ENCODE data around the gene ABHD11. TPM values are rescaled to one million over a fixed set of nuclear protein-coding genes. Genes with fewer than 3 reads are reported as not detected.

ABHD11 gene
- total and polyA plus RNA-seq, 2 of the 4 experiments (the other 2 are of a cell fraction), result 13.4 to 19.9 TPM

DNA sequence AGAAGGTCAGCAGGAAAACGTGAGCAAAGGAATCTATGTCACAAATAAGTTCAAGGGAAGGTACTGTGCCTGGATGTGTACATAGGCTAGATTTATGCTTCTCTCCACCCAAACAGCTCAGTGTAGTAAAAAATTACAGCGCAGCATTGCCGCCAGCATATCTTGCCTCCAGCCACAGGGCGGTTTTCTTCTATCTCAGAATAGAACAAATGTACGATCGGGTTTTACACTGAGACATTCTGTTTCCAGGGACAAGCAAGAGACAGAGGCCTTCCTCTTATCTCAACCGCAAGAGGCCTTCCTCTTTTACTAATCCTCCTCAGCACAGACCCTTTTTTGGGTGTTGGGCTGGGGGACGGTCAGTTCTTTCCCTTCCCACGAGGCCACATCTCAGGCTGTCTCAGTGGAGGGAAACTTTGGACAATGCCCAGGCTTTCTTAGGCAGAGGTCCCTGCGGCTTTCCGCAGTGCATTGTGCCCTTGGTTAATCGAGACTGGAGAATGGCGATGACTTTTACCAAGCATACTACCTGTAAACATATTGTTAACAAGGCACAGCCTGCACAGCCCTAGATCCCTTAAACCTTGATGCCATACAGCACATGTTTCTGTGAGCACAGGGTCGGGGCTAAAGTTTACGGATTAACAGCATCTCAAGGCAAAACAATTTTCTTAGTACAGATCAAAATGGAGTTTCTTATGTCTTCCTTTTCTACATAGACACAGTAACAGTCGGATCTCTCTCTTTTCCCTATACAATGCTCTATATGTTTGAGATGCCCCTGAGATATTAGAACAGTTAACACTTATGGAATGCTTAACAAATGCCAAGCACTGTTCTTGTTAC is 11.6 kb upstream of the ABHD11 start:
- Histone ChIP-seq H3K4me1 (ENCODE audit: control insufficient read depth, insufficient read depth, low read length) (no peaks in the 10 kb centered on the region), H2AK9ac (replicated peaks; ENCODE audit: low read depth, low read length, poor library complexity) (no peak overlapping the region), H3K79me1 (ENCODE audit: low read depth in 1 of 2, low read length in 2 of 2) (no peaks in the 10 kb centered on the region), H4K91ac (ENCODE audit: insufficient read depth, low read depth, low read length) (no peak overlapping the region), H3K27me3 (ENCODE audit: control insufficient read depth, insufficient read depth, low read length) (no peaks in the 10 kb centered on the region), H3K56ac (ENCODE audit: extremely low read depth, insufficient read depth, low read length) (no peak overlapping the region), H3K4me2 (ENCODE audit: low read depth, low read length) (no peak overlapping the region), H2BK15ac (ENCODE audit: low read depth, low read length) (no peak overlapping the region), H3K36me3 (ENCODE audit: control insufficient read depth, insufficient read depth, low read length) (no peaks in the 10 kb centered on the region), H3K23ac (ENCODE audit: low read depth, low read length) (no peak overlapping the region), H3K27ac (ENCODE audit: insufficient read depth, low read length) (no peak overlapping the region), H4K20me1 (ENCODE audit: insufficient read depth, low read length) (no peaks in the 10 kb centered on the region), H3K14ac (replicated peaks; ENCODE audit: low read depth, low read length) (no peak overlapping the region), H4K5ac (ENCODE audit: low read depth, low read length) (no peak overlapping the region), H3K18ac (ENCODE audit: low read depth, low read length) (no peak overlapping the region), H2BK5ac (ENCODE audit: low read depth, low read length, poor library complexity, severe bottlenecking) (no peak overlapping the region), H3K4ac (ENCODE audit: low read depth, low read length) (no peak overlapping the region), H3K4me3 (ENCODE audit: insufficient read depth, low read depth, low read length) (no peak overlapping the region), H2BK20ac (ENCODE audit: low read depth, low read length) (no peak overlapping the region), H2BK120ac (ENCODE audit: low read depth, low read length) (no peak overlapping the region), H4K8ac (ENCODE audit: low read depth in 2 of 2, low read length in 2 of 2) (no peak overlapping the region), H3K9me1 (ENCODE audit: insufficient read depth, low read length) (no peaks in the 10 kb centered on the region), H2AK5ac (ENCODE audit: low read depth, low read length) (no peak overlapping the region), H2AFZ (replicated peaks; ENCODE audit: low read length, poor library complexity) (no peak overlapping the region), H3K9ac (ENCODE audit: low read depth, low read length) (no peak overlapping the region), H3K9me3 (ENCODE audit: control insufficient read depth, insufficient read depth, low read length) (no peaks in the 10 kb centered on the region)
- ChIA-PET CTCF (no interaction called here), POLR2A (ENCODE audit: unreplicated experiment) (no interaction called here)
- in situ Hi-C loops (cut with MboI; ENCODE audit: low sequenced_read_pairs), result no loop called here
- dilution Hi-C loops (cut with HindIII; ENCODE audit: low sequenced_read_pairs, unreplicated experiment), result no loop called here
- ATAC-seq (ENCODE audit: low read depth), result no peak
- no peak for DNase-seq
- no TSS peak for BruUV-seq (replicated peaks)
- 89% methylated on average over 6 of the region's 16 CpGs; no CpG with 5 or more reads in 1 of the 2 experiments for WGBS, 2 experiments (ENCODE audit: extremely low coverage in 2 of 2, insufficient read length in 1 of 2)
- intact Hi-C loops (cut with micrococcal nuclease), result loop anchor here (10.0 kb wide), 1 partner anchor 45 kb away; no protein-coding TSS in a partner anchor
- TF ChIP-seq MXI1 (IDR thresholded peaks at IDR 0.05; ENCODE audit: borderline replicate concordance, low read depth, low read length) (no peak), FOS (IDR thresholded peaks at IDR 0.05; ENCODE audit: low read depth, low read length) (no peak), RFX5 (IDR thresholded peaks at IDR 0.05; ENCODE audit: low read depth, low read length) (no peak), MAZ (IDR thresholded peaks at IDR 0.05; ENCODE audit: borderline replicate concordance, low read depth, low read length) (no peak), BHLHE40 (IDR thresholded peaks at IDR 0.05; ENCODE audit: low read depth, low read length) (no peak), RCOR1 (IDR thresholded peaks at IDR 0.05; ENCODE audit: insufficient replicate concordance, low read length) (no peak), POLR2A (IDR thresholded peaks at IDR 0.05; ENCODE audit: low read depth, low read length) (no peak), RAD21 (IDR thresholded peaks at IDR 0.05; ENCODE audit: low read length) (no peak), CHD1 (IDR thresholded peaks at IDR 0.05; ENCODE audit: low read depth, low read length) (no peak), NFE2L2 (IDR thresholded peaks at IDR 0.05; ENCODE audit: low read depth, low read length) (no peak), MAFK (IDR thresholded peaks at IDR 0.05; ENCODE audit: low read depth, low read length) (no peak), CEBPB (IDR thresholded peaks at IDR 0.05; ENCODE audit: low read depth, low read length) (no peak)
- TF ChIP-seq, protein P1, sequence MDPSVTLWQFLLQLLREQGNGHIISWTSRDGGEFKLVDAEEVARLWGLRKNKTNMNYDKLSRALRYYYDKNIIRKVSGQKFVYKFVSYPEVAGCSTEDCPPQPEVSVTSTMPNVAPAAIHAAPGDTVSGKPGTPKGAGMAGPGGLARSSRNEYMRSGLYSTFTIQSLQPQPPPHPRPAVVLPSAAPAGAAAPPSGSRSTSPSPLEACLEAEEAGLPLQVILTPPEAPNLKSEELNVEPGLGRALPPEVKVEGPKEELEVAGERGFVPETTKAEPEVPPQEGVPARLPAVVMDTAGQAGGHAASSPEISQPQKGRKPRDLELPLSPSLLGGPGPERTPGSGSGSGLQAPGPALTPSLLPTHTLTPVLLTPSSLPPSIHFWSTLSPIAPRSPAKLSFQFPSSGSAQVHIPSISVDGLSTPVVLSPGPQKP (IDR thresholded peaks at IDR 0.05; ENCODE audit: borderline replicate concordance, low read depth, low read length), result no peak
- TF ChIP-seq, protein P2, sequence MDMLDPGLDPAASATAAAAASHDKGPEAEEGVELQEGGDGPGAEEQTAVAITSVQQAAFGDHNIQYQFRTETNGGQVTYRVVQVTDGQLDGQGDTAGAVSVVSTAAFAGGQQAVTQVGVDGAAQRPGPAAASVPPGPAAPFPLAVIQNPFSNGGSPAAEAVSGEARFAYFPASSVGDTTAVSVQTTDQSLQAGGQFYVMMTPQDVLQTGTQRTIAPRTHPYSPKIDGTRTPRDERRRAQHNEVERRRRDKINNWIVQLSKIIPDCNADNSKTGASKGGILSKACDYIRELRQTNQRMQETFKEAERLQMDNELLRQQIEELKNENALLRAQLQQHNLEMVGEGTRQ (IDR thresholded peaks at IDR 0.05; ENCODE audit: low read depth, low read length), result no peak
- TF ChIP-seq, protein P3, sequence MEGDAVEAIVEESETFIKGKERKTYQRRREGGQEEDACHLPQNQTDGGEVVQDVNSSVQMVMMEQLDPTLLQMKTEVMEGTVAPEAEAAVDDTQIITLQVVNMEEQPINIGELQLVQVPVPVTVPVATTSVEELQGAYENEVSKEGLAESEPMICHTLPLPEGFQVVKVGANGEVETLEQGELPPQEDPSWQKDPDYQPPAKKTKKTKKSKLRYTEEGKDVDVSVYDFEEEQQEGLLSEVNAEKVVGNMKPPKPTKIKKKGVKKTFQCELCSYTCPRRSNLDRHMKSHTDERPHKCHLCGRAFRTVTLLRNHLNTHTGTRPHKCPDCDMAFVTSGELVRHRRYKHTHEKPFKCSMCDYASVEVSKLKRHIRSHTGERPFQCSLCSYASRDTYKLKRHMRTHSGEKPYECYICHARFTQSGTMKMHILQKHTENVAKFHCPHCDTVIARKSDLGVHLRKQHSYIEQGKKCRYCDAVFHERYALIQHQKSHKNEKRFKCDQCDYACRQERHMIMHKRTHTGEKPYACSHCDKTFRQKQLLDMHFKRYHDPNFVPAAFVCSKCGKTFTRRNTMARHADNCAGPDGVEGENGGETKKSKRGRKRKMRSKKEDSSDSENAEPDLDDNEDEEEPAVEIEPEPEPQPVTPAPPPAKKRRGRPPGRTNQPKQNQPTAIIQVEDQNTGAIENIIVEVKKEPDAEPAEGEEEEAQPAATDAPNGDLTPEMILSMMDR (conservative IDR thresholded peaks at IDR 0.05; ENCODE audit: low read depth, low read length), result no peak

Measured in IMR-90 (cell line).